Measurements from ENCODE around the gene TGFBR3.

Gene TGFBR3

DNA sequence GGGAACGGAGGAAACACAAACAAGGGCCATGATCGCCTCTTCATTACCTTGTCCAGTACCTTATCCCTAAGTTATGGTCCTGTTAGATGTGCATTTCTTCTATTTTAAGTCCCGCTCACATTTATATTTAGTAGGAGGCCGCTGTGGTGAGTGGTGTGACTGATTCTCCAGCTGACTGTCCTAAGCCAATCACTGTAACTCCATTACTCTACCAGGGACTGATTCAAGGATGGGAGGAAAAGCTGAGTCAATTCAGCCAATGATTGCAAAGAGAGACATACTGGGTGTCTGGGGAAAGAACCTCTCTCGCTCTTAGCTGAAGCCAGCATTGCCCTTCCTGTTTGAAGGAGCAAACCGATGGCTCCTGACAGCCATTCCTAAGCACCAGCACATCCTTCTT is 59.7 kb downstream of the TGFBR3 start:
- Histone ChIP-seq H3K4me1 (ENCODE audit: control insufficient read depth in 1 of 2, insufficient read depth in 2 of 2, low read length in 2 of 2) (peaks cover 0 to 3% of the 10 kb centered on the region in 2 experiments), H4K12ac (ENCODE audit: low read depth, low read length) (no peak overlapping the region), H3K23ac (ENCODE audit: low read length) (no peak overlapping the region), H2BK5ac (ENCODE audit: low read depth, low read length, poor library complexity) (no peak overlapping the region), H3K36me3 (ENCODE audit: control insufficient read depth in 1 of 2, insufficient read depth in 2 of 2, low read length in 2 of 2) (no peaks in the 10 kb centered on the region), H3K14ac (ENCODE audit: low read length) (no peak overlapping the region), H3K27ac (ENCODE audit: low read depth, low read length) (no peak overlapping the region), H2AFZ (ENCODE audit: insufficient read depth, low read length, poor library complexity) (no peak overlapping the region), H3K9me3 (ENCODE audit: insufficient read depth, low read depth, low read length) (no peaks in the 10 kb centered on the region), H3K4me2 (ENCODE audit: low read length) (no peak overlapping the region), H3K4ac (ENCODE audit: low read depth, low read length) (no peak overlapping the region), H4K8ac (ENCODE audit: low read depth, low read length) (no peak overlapping the region), H3K27me3 (ENCODE audit: insufficient read depth, low read length) (no peaks in the 10 kb centered on the region), H2BK12ac (ENCODE audit: low read length) (no peak overlapping the region), H3K79me1 (ENCODE audit: low read length) (no peaks in the 10 kb centered on the region), H2AK5ac (ENCODE audit: low read length) (no peak overlapping the region), H3K79me2 (ENCODE audit: control insufficient read depth, insufficient read depth, low read length, poor library complexity) (no peaks in the 10 kb centered on the region), H3K9ac (ENCODE audit: low read length) (no peak overlapping the region), H3K4me3 (ENCODE audit: low read depth, low read length) (no peak overlapping the region), H4K91ac (ENCODE audit: low read depth, low read length) (no peak overlapping the region), H2BK120ac (ENCODE audit: insufficient read depth, low read length, poor library complexity) (no peak overlapping the region), H3K18ac (ENCODE audit: low read length) (no peak overlapping the region)
- no peak for DNase-seq
- WGBS (ENCODE audit: extremely low coverage, insufficient coverage, insufficient read length): no CpG with 5 or more reads among the region's 6 CpGs

DNA sequence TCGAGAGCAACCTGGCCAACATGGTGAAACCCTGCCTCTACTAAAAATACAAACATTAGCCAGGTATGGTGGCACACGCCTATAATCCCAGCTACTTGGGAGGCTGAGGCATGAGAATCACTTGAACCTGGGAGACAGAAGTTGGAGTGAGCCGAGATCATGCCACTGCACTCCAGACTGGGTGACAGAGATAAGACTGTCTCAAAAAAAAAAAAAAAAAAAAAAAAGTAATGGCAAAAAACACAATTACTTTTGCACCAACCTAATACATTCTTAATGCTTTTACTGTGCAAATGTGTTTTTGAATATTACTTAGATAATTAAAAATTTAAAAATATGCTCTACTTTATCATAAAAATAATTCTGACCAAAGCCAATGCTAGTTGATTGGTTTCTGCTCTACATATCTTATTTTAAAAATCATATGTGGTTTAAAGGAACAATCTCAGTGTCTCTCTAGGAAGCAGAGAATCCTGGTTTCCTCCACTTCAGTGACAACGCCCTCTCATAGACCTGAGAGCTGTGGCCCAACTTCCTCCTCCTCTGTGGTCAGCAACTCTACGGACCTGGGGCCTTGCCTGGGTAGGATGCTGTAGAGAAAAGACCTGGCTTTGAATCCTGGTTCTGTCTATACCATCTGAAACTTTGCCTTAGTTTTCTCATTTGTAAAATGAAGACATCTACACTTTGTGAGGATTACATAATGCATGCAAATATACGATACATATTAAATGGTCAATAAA is 64.7 kb downstream of the TGFBR3 start:
- Histone ChIP-seq H3K27ac (ENCODE audit: low read depth, low read length) (no peak overlapping the region), H3K23ac (ENCODE audit: low read length) (no peak overlapping the region), H3K4me3 (ENCODE audit: low read depth, low read length) (no peak overlapping the region), H3K27me3 (ENCODE audit: insufficient read depth, low read length) (no peaks in the 10 kb centered on the region), H3K18ac (ENCODE audit: low read length) (no peak overlapping the region), H3K36me3 (ENCODE audit: control insufficient read depth in 1 of 2, insufficient read depth in 2 of 2, low read length in 2 of 2) (no peaks in the 10 kb centered on the region), H3K4me1 (ENCODE audit: control insufficient read depth in 1 of 2, insufficient read depth in 2 of 2, low read length in 2 of 2) (no peaks in the 10 kb centered on the region), H3K9me3 (ENCODE audit: insufficient read depth, low read depth, low read length) (no peaks in the 10 kb centered on the region), H4K91ac (ENCODE audit: low read depth, low read length) (no peak overlapping the region), H2BK5ac (ENCODE audit: low read depth, low read length, poor library complexity) (no peak overlapping the region), H3K9ac (ENCODE audit: low read length) (no peak overlapping the region), H4K12ac (ENCODE audit: low read depth, low read length) (no peak overlapping the region), H2BK12ac (ENCODE audit: low read length) (no peak overlapping the region), H3K4me2 (ENCODE audit: low read length) (no peak overlapping the region), H3K4ac (ENCODE audit: low read depth, low read length) (no peak overlapping the region), H2AFZ (ENCODE audit: insufficient read depth, low read length, poor library complexity) (no peak overlapping the region), H3K79me1 (ENCODE audit: low read length) (no peaks in the 10 kb centered on the region), H2BK120ac (ENCODE audit: insufficient read depth, low read length, poor library complexity) (no peak overlapping the region), H3K14ac (ENCODE audit: low read length) (no peak overlapping the region), H3K79me2 (ENCODE audit: control insufficient read depth, insufficient read depth, low read length, poor library complexity) (no peaks in the 10 kb centered on the region), H4K8ac (ENCODE audit: low read depth, low read length) (no peak overlapping the region), H2AK5ac (ENCODE audit: low read length) (no peak overlapping the region)
- DNase-seq: no peak
- no CpG with 5 or more reads among the region's 6 CpGs for WGBS (ENCODE audit: extremely low coverage, insufficient coverage, insufficient read length)

DNA sequence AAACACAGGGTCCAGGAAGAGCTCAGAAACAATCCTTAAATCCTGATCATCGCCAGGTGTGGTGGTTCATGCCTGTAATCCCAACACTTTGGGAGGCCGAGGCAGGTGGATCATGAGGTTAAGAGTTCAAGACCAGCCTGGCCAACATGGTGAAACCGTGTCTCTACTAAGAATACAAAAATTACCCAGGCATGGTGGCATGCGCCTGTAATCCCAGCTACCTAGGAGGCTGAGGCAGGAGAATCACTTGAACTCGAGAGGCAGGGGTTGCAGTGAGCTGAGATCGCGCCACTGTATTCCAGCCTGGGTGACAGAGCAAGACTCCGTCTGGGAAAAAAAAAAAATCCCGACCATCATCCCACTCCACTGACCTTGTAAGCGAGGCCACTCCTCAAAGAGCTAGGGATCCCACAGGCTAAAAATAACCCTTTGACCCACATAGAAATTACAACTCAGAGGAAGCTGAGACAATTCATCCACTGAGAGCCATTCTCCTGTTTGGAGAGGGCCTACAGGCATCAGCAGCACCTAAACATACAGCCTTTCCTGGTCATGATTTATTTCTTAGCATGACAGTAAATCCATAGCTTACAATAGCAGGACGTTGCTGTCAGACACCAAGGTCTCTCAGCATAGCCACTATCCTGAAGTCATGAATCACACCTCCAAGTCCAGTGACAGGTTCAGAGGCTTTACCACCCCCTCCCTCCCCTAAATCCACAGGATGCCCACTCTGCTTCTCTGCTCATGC is 66.7 kb downstream of the TGFBR3 start:
- Histone ChIP-seq H3K18ac (ENCODE audit: low read length) (no peak overlapping the region), H3K9ac (ENCODE audit: low read length) (no peak overlapping the region), H3K79me2 (ENCODE audit: control insufficient read depth, insufficient read depth, low read length, poor library complexity) (no peaks in the 10 kb centered on the region), H2AK5ac (ENCODE audit: low read length) (no peak overlapping the region), H3K27me3 (ENCODE audit: insufficient read depth, low read length) (no peaks in the 10 kb centered on the region), H2BK5ac (ENCODE audit: low read depth, low read length, poor library complexity) (no peak overlapping the region), H3K23ac (ENCODE audit: low read length) (no peak overlapping the region), H4K91ac (ENCODE audit: low read depth, low read length) (no peak overlapping the region), H2BK120ac (ENCODE audit: insufficient read depth, low read length, poor library complexity) (no peak overlapping the region), H3K4me3 (ENCODE audit: low read depth, low read length) (no peak overlapping the region), H3K4ac (ENCODE audit: low read depth, low read length) (no peak overlapping the region), H2BK12ac (ENCODE audit: low read length) (no peak overlapping the region), H3K4me2 (ENCODE audit: low read length) (no peak overlapping the region), H4K12ac (ENCODE audit: low read depth, low read length) (no peak overlapping the region), H3K9me3 (ENCODE audit: insufficient read depth, low read depth, low read length) (no peaks in the 10 kb centered on the region), H3K4me1 (ENCODE audit: control insufficient read depth in 1 of 2, insufficient read depth in 2 of 2, low read length in 2 of 2) (no peaks in the 10 kb centered on the region), H2AFZ (ENCODE audit: insufficient read depth, low read length, poor library complexity) (no peak overlapping the region), H3K27ac (ENCODE audit: low read depth, low read length) (no peak overlapping the region), H3K79me1 (ENCODE audit: low read length) (no peaks in the 10 kb centered on the region), H3K36me3 (ENCODE audit: control insufficient read depth in 1 of 2, insufficient read depth in 2 of 2, low read length in 2 of 2) (no peaks in the 10 kb centered on the region), H3K14ac (ENCODE audit: low read length) (no peak overlapping the region), H4K8ac (ENCODE audit: low read depth, low read length) (no peak overlapping the region)
- no peak for DNase-seq
- no CpG with 5 or more reads among the region's 11 CpGs for WGBS (ENCODE audit: extremely low coverage, insufficient coverage, insufficient read length)

GRCh38 chr1:91818713-91818975 is 67.3 kb downstream of the TGFBR3 start:
- H3K79me1 ChIP-seq (ENCODE audit: low read length): no peaks in the 10 kb centered on the region
- H3K18ac ChIP-seq (ENCODE audit: low read length): no peak overlapping the region
- H3K9me3 ChIP-seq (ENCODE audit: insufficient read depth, low read depth, low read length): no peaks in the 10 kb centered on the region
- H3K27me3 ChIP-seq (ENCODE audit: insufficient read depth, low read length): no peaks in the 10 kb centered on the region
- H2BK120ac ChIP-seq (ENCODE audit: insufficient read depth, low read length, poor library complexity): no peak overlapping the region
- H3K14ac ChIP-seq (ENCODE audit: low read length): no peak overlapping the region
- no peak overlapping the region for H3K27ac ChIP-seq (ENCODE audit: low read depth, low read length)
- no peak overlapping the region for H2BK5ac ChIP-seq (ENCODE audit: low read depth, low read length, poor library complexity)
- H3K4me2 ChIP-seq (ENCODE audit: low read length): no peak overlapping the region
- H2AFZ ChIP-seq (ENCODE audit: insufficient read depth, low read length, poor library complexity): no peak overlapping the region
- no peak overlapping the region for H4K8ac ChIP-seq (ENCODE audit: low read depth, low read length)
- no peak overlapping the region for H4K12ac ChIP-seq (ENCODE audit: low read depth, low read length)
- H3K4me1 ChIP-seq (ENCODE audit: control insufficient read depth in 1 of 2, insufficient read depth in 2 of 2, low read length in 2 of 2): no peaks in the 10 kb centered on the region
- H3K4me3 ChIP-seq (ENCODE audit: low read depth, low read length): no peak overlapping the region
- no peak overlapping the region for H3K23ac ChIP-seq (ENCODE audit: low read length)
- no peaks in the 10 kb centered on the region for H3K36me3 ChIP-seq (ENCODE audit: control insufficient read depth in 1 of 2, insufficient read depth in 2 of 2, low read length in 2 of 2)
- H3K9ac ChIP-seq (ENCODE audit: low read length): no peak overlapping the region
- no peak overlapping the region for H4K91ac ChIP-seq (ENCODE audit: low read depth, low read length)
- no peak overlapping the region for H2BK12ac ChIP-seq (ENCODE audit: low read length)
- WGBS (ENCODE audit: extremely low coverage, insufficient coverage, insufficient read length): no CpG with 5 or more reads among the region's 1 CpG
- H3K4ac ChIP-seq (ENCODE audit: low read depth, low read length): no peak overlapping the region
- no peaks in the 10 kb centered on the region for H3K79me2 ChIP-seq (ENCODE audit: control insufficient read depth, insufficient read depth, low read length, poor library complexity)
- no peak for DNase-seq
- H2AK5ac ChIP-seq (ENCODE audit: low read length): no peak overlapping the region

Data from trophoblast cell (in vitro differentiated cells and primary cell).